Keratinocyte (primary cell): ENCODE measurements around the gene SNTG2. TPM values are rescaled to one million over a fixed set of nuclear protein-coding genes. Genes with fewer than 3 reads are reported as not detected.
"Not testable (repeated sequence)": the region's sequence is repeated elsewhere in the genome, so short reads cannot be mapped to it uniquely, and the experiment has no call there.

Experiments used
- DNase-seq: peaks from one replicate; pipeline ENCODE4 v3.0.0-alpha.2; 2011; ENCODE audit warnings: low read depth, missing footprints, low spot score
- FAIRE-seq: peaks from 2 replicates; lab custom pipeline; 2011; peaks lifted over from hg19 to GRCh38; lab: Jason Lieb, UNC
- H2AFZ ChIP-seq: 2 replicates; pipeline ENCODE4 v1.6.0; 2012; ENCODE audit warnings: low read length, control low read depth, inconsistent platforms; ENCODE audit not compliant: control insufficient read depth
- H3K27ac ChIP-seq: 2 replicates; pipeline ENCODE4 v1.5.1; 2011; ENCODE audit warnings: low read length; ENCODE audit not compliant: control insufficient read depth, insufficient read depth
- H3K27me3 ChIP-seq: 3 replicates; pipeline ENCODE4 v1.6.0; 2011; ENCODE audit warnings: low read length; ENCODE audit not compliant: control insufficient read depth, insufficient read depth; ENCODE audit errors: extremely low read depth
- H3K36me3 ChIP-seq, 2 experiments: 2 replicates in 1 of 2; 3 replicates in 1 of 2; pipeline ENCODE4 v1.5.1; 2011; ENCODE audit warnings: low read length in 2 of 2, mild to moderate bottlenecking in 1 of 2; ENCODE audit not compliant: control insufficient read depth in 2 of 2, insufficient read depth in 2 of 2; ENCODE audit errors: extremely low read depth in 1 of 2
- H3K4me1 ChIP-seq: 3 replicates; pipeline ENCODE4 v1.5.1; 2011; ENCODE audit warnings: low read length; ENCODE audit not compliant: control insufficient read depth, insufficient read depth; ENCODE audit errors: extremely low read depth
- H3K4me2 ChIP-seq: 3 replicates; pipeline ENCODE4 v1.6.0; 2011; ENCODE audit warnings: low read depth, low read length; ENCODE audit not compliant: control insufficient read depth, insufficient read depth; ENCODE audit errors: extremely low read depth
- H3K4me3 ChIP-seq, 3 experiments: fragments of 200-600 bp in 1 of 3; sonication (generic) in 1 of 3; 2 replicates in 2 of 3; 3 replicates in 1 of 3; pipeline ENCODE4 v1.5.1; 2011 to 2016; ENCODE audit warnings: low read length in 3 of 3, mild to moderate bottlenecking in 3 of 3, control low read depth in 2 of 3, inconsistent platforms in 1 of 3, low read depth in 1 of 3, mixed read lengths in 1 of 3, mixed run types in 1 of 3, moderate library complexity in 1 of 3; ENCODE audit not compliant: control insufficient read depth in 2 of 3, insufficient read depth in 2 of 3; ENCODE audit errors: extremely low read depth in 1 of 3
- H3K79me2 ChIP-seq: 2 replicates; pipeline ENCODE4 v1.6.0; 2012; ENCODE audit warnings: low read length; ENCODE audit not compliant: control insufficient read depth, insufficient read depth
- H3K9ac ChIP-seq: 3 replicates; pipeline ENCODE4 v1.6.0; 2011; ENCODE audit warnings: low read length; ENCODE audit not compliant: control insufficient read depth, insufficient read depth; ENCODE audit errors: extremely low read depth
- H3K9me1 ChIP-seq: 3 replicates; pipeline ENCODE4 v1.6.0; 2011; ENCODE audit warnings: low read length; ENCODE audit not compliant: control insufficient read depth, insufficient read depth; ENCODE audit errors: extremely low read depth
- H3K9me3 ChIP-seq: 2 replicates; pipeline ENCODE4 v1.5.1; 2012; ENCODE audit warnings: low read depth, low read length; ENCODE audit not compliant: control insufficient read depth
- H4K20me1 ChIP-seq: 3 replicates; pipeline ENCODE4 v1.6.0; 2011; ENCODE audit warnings: low read length; ENCODE audit not compliant: control insufficient read depth, insufficient read depth; ENCODE audit errors: extremely low read depth
- CTCF ChIP-seq, 3 experiments: IDR thresholded peaks in 1 of 3; conservative IDR thresholded peaks in 1 of 3; optimal IDR thresholded peaks in 1 of 3; 2 replicates in 2 of 3; 3 replicates in 1 of 3; pipeline versions ENCODE3 to v1.5.1; 2011; ENCODE audit warnings: low read length in 3 of 3, mild to moderate bottlenecking in 3 of 3, moderate library complexity in 2 of 3, control low read depth in 1 of 3, inconsistent platforms in 1 of 3; ENCODE audit not compliant: insufficient read depth in 2 of 3; ENCODE audit errors: extremely low read depth in 1 of 3
- EZH2 ChIP-seq: IDR thresholded peaks from one replicate; pipeline ENCODE4 v1.6.1; 2012; ENCODE audit warnings: inconsistent platforms, mild to moderate bottlenecking, low read length, moderate library complexity
- dilution Hi-C: fragments of 300-500 bp; cut with MboI; formaldehyde crosslinking; loops from one replicate; pipeline ENCODE4 v1.7.0; 2020; ENCODE audit warnings: low sequenced_read_pairs; ENCODE audit not compliant: extremely low pct_ligation_motif_present
- polyA plus RNA-seq, 5 experiments: library from polyadenylated mRNA; depleted of rRNA in 3 of 5; stranded (reverse) in 3 of 5; stranded (forward) in 1 of 5; unstranded in 1 of 5; fragments of >200 nt; gene quantifications; 1 replicate in 1 of 5; 2 replicates in 3 of 5; 3 replicates in 1 of 5; pipeline versions ENCODE4 v1.2.1 to v1.2.3, GENCODE V29; 2011 to 2012; ENCODE audit warnings: missing spikeins in 2 of 5, low read depth in 1 of 5, low replicate concordance in 1 of 5

SNTG2 gene
- polyA plus RNA-seq, 1 donor (not counting 4 experiments of a cell fraction or from before 2014, with no cell fraction given): not detected

GRCh38 chr2:907706-908105 is 42.9 kb upstream of the SNTG2 start:
- FAIRE-seq: no peak
- H2AFZ ChIP-seq: no peak overlapping the region
- dilution Hi-C loops: no loop called here
- TF ChIP-seq CTCF (optimal IDR thresholded peaks at IDR 0.05 in 1 of 3, IDR thresholded peaks at IDR 0.05 in 1 of 3, conservative IDR thresholded peaks at IDR 0.05 in 1 of 3; ENCODE audit: extremely low read depth in 1 of 3, insufficient read depth in 2 of 3, low read length in 3 of 3) (no peak), EZH2 (no peak)
- H3K79me2 ChIP-seq: no peaks in the 10 kb centered on the region
- no peak for DNase-seq
- no peak overlapping the region for H3K27ac ChIP-seq
- no peaks in the 10 kb centered on the region for H3K36me3 ChIP-seq
- H3K4me3 ChIP-seq: no peak overlapping the region
- no peaks in the 10 kb centered on the region for H3K9me3 ChIP-seq
- no peaks in the 10 kb centered on the region for H3K9me1 ChIP-seq
- no peaks in the 10 kb centered on the region for H3K27me3 ChIP-seq
- no peak overlapping the region for H3K9ac ChIP-seq
- no peaks in the 10 kb centered on the region for H4K20me1 ChIP-seq
- no peak overlapping the region for H3K4me2 ChIP-seq
- no peaks in the 10 kb centered on the region for H3K4me1 ChIP-seq

GRCh38 chr2:908568-908967 is 42.1 kb upstream of the SNTG2 start:
- H3K9ac ChIP-seq: no peak overlapping the region
- dilution Hi-C loops: no loop called here

GRCh38 chr2:909764-910379 is 40.8 kb upstream of the SNTG2 start:
- H3K9ac ChIP-seq, dilution Hi-C loops, FAIRE-seq, H3K4me3 ChIP-seq, H3K4me2 ChIP-seq, H3K27me3 ChIP-seq, H3K4me1 ChIP-seq, H4K20me1 ChIP-seq, H3K36me3 ChIP-seq, H3K9me1 ChIP-seq, H2AFZ ChIP-seq, H3K9me3 ChIP-seq, H3K27ac ChIP-seq, H3K79me2 ChIP-seq, DNase-seq: not testable (repeated sequence)

More at GRCh38 chr2:908568-908967, 42.1 kb upstream of the SNTG2 start:
- no peak overlapping the region for H3K4me2 ChIP-seq
- no peak overlapping the region for H2AFZ ChIP-seq
- TF ChIP-seq EZH2: no peak
- no peak for TF ChIP-seq CTCF (optimal IDR thresholded peaks at IDR 0.05 in 1 of 3, IDR thresholded peaks at IDR 0.05 in 1 of 3, conservative IDR thresholded peaks at IDR 0.05 in 1 of 3; ENCODE audit: extremely low read depth in 1 of 3, insufficient read depth in 2 of 3, low read length in 3 of 3)
- H3K36me3 ChIP-seq: no peaks in the 10 kb centered on the region
- H3K79me2 ChIP-seq: no peaks in the 10 kb centered on the region
- no peaks in the 10 kb centered on the region for H3K9me3 ChIP-seq
- DNase-seq (no peak), FAIRE-seq (no peak)
- H3K9me1 ChIP-seq: no peaks in the 10 kb centered on the region
- no peaks in the 10 kb centered on the region for H3K27me3 ChIP-seq
- no peaks in the 10 kb centered on the region for H4K20me1 ChIP-seq
- no peak overlapping the region for H3K4me3 ChIP-seq
- H3K4me1 ChIP-seq: no peaks in the 10 kb centered on the region
- no peak overlapping the region for H3K27ac ChIP-seq
